MCF 10A (cell line): Measurements from ENCODE around the gene AGBL3. TPM values are rescaled to one million over a fixed set of nuclear protein-coding genes. Genes with fewer than 3 reads are reported as not detected.

Experiments
- BruUV-seq: library from RNA; stranded (reverse); fragments of 400-500 nt; replicated peaks from 2 replicates; lab custom pipeline; 2021; lab: Mats Ljungman, UMichigan
- CTCF ChIA-PET: fragments of 300-600 bp; sonication (Branson Sonifier 250); formaldehyde crosslinking; extraction: SDS; loops from one replicate; lab custom pipeline; 2021; ENCODE audit warnings: antibody characterized with exemption, inconsistent platforms; lab: Yijun Ruan, JAX
- POLR2A ChIA-PET: fragments of 300-600, 350-650 bp; sonication (Branson Sonifier 250); formaldehyde crosslinking; extraction: SDS; loops from one replicate; lab custom pipeline; 2020; ENCODE audit warnings: antibody characterized with exemption, inconsistent platforms; lab: Yijun Ruan, JAX
- DNase-seq: peaks from one replicate; pipeline ENCODE4 v3.0.0-alpha.2; 2018; ENCODE audit not compliant: unreplicated experiment
- H3K27ac Mint-ChIP-seq: one replicate; pipeline ENCODE4 v1.8.0; 2022; ENCODE audit warnings: mild to moderate bottlenecking, low read depth, mixed read lengths; ENCODE audit not compliant: unreplicated experiment
- H3K27me3 Mint-ChIP-seq: one replicate; pipeline ENCODE4 v1.8.0; 2022; ENCODE audit warnings: mixed read lengths; ENCODE audit not compliant: insufficient read depth, unreplicated experiment
- H3K36me3 Mint-ChIP-seq: one replicate; pipeline ENCODE4 v1.8.0; 2022; ENCODE audit warnings: mild to moderate bottlenecking, moderate library complexity, mixed read lengths; ENCODE audit not compliant: insufficient read depth, unreplicated experiment
- H3K4me1 Mint-ChIP-seq: one replicate; pipeline ENCODE4 v1.8.0; 2022; ENCODE audit warnings: mixed read lengths; ENCODE audit not compliant: insufficient read depth, unreplicated experiment
- H3K4me3 Mint-ChIP-seq: one replicate; pipeline ENCODE4 v1.8.0; 2022; ENCODE audit warnings: mild to moderate bottlenecking, moderate library complexity, mixed read lengths; ENCODE audit not compliant: unreplicated experiment
- H3K9me3 Mint-ChIP-seq: one replicate; pipeline ENCODE4 v1.8.0; 2022; ENCODE audit warnings: mixed read lengths; ENCODE audit not compliant: unreplicated experiment
- intact Hi-C: fragments of 100-400 bp; cut with micrococcal nuclease; formaldehyde crosslinking; loops from 2 replicates; pipeline ENCODE4 v1.14.1; 2022
- total RNA-seq: library from RNA; stranded (reverse); gene quantifications from 2 replicates; pipeline ENCODE4 v1.2.3, GENCODE V29; 2022
- TF ChIP-seq, protein P1 (sequence below): fragments of 200-600 bp; IDR thresholded peaks from one replicate; pipeline ENCODE4 v1.8.0; 2022; ENCODE audit warnings: antibody characterized with exemption, mild to moderate bottlenecking; ENCODE audit not compliant: unreplicated experiment

AGBL3 gene
- total RNA-seq, 1 experiment from 2014 or later, result 1.8 TPM

DNA sequence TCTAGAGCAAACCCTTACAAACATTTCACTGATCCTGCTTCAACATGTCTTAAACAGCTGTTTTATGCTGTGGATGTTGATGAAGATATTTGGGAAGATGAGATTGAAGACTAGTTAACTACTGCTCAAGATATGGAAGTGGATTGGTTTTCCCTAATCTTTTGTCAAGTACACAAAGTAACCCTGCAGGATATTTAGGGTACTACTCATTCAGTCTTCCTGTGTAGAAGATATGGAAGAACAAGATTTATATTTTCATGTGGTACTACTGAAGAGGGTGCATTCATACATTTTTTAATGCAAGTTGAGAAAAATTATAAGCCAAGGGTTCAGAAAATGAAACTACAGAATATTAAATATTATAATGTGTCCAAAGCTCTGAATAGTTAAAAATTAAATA, 143.3 kb downstream of the AGBL3 start:
- intact Hi-C loops, result no loop called here
- no TSS peak for BruUV-seq

DNA sequence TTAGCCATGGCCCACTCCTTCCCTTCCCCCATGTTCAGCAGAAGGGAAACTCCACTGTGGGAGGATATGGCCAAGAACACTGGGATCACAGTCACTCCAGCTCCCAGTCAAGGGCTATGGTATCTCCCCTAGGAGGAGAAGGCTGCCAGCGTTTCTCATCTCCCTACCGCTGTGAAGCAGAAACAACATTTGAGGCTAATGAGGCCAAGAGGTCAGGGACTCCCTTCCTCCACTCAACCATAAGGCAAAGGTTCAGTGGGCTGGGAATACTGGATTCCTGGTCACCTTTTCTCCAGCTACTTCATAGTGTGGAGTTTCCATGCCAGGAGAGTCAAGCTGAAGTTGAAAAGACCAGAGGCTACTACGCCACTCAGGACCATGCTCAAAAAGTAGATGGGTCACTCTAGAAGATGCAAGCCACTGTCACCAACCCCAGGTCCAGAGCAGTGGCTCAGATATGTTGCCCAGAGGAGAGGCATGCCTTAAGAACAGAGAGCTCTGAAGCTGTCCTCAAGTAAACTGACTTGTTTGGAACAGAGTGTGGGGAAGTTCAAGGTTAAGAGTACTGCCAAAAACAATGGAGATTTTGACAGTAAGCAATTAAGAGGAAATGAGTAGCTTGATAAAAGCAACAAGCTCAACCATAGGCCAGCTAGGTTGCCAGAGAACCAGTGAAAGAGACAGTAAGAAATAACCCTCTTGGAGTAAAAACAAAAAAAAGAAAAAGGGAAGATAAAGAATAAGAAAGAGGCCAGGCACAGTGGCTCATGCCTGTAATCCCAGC, 157.8 kb downstream of the AGBL3 start:
- BruUV-seq, result no TSS peak
- intact Hi-C loops, result no loop called here
- TF ChIP-seq, protein P1, sequence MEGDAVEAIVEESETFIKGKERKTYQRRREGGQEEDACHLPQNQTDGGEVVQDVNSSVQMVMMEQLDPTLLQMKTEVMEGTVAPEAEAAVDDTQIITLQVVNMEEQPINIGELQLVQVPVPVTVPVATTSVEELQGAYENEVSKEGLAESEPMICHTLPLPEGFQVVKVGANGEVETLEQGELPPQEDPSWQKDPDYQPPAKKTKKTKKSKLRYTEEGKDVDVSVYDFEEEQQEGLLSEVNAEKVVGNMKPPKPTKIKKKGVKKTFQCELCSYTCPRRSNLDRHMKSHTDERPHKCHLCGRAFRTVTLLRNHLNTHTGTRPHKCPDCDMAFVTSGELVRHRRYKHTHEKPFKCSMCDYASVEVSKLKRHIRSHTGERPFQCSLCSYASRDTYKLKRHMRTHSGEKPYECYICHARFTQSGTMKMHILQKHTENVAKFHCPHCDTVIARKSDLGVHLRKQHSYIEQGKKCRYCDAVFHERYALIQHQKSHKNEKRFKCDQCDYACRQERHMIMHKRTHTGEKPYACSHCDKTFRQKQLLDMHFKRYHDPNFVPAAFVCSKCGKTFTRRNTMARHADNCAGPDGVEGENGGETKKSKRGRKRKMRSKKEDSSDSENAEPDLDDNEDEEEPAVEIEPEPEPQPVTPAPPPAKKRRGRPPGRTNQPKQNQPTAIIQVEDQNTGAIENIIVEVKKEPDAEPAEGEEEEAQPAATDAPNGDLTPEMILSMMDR, result no peak
- H3K4me1 Mint-ChIP-seq, result peaks cover 7% of the 10 kb centered on the region
- no peaks in the 10 kb centered on the region for H3K9me3 Mint-ChIP-seq
- DNase-seq, result no peak
- H3K36me3 Mint-ChIP-seq, result no peaks in the 10 kb centered on the region
- POLR2A ChIA-PET, result interaction anchor here (0.6 to 1.0 kb wide), 2 partner anchors 13 to 25 kb away, joined by 3 read pairs; no protein-coding TSS in a partner anchor
- no peak overlapping the region for H3K27ac Mint-ChIP-seq
- no peak overlapping the region for H3K4me3 Mint-ChIP-seq
- CTCF ChIA-PET, result interaction anchor here (1.3 kb wide), 1 partner anchor 31 kb away, joined by 3 read pairs; no protein-coding TSS in a partner anchor
- no peaks in the 10 kb centered on the region for H3K27me3 Mint-ChIP-seq

More for the DNA sequence above, 143.3 kb downstream of the AGBL3 start:
- Mint-ChIP-seq H3K27ac (no peak overlapping the region), H3K9me3 (no peaks in the 10 kb centered on the region), H3K4me3 (no peak overlapping the region), H3K4me1 (no peaks in the 10 kb centered on the region), H3K27me3 (peaks cover 21% of the 10 kb centered on the region), H3K36me3 (no peaks in the 10 kb centered on the region)
- TF ChIP-seq, protein P1, result no peak
- no peak for DNase-seq
- ChIA-PET POLR2A (no interaction called here), CTCF (interaction anchor here (0.6 kb wide), 1 partner anchor 20 kb away, joined by 3 read pairs; no protein-coding TSS in a partner anchor)

DNA sequence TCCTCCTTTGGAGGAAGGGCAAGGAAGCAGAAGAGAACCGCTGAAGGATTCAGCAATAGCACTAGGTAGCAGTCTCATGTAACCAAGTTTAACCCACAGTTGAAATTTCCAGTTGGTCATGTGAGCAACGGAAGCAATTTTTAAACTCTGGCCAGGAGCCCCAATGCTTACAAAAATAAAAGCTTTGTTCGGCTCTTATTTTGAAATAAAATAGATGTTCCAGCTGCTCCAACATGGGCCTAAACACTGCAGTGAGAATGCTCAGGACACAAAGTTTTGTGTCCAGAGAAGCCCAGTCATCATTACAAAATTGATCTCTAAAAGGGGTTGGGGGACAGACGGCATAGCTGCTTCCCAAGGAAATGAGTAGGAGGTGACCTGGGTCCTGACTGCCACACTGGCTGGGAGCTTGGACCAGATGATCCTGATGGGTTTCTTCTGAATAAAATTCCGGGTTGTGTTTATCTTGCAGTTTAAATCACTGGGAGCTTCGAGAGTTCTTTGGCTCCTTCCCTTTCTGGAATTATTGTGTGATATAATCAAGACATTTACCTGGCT, 161.1 kb downstream of the AGBL3 start:
- H3K9me3 Mint-ChIP-seq, result no peaks in the 10 kb centered on the region
- peak overlapping the region; percentile 46 for H3K27ac Mint-ChIP-seq
- peak overlapping the region; percentile 39 for H3K4me3 Mint-ChIP-seq
- intact Hi-C loops, result loop anchor here (2.0 kb wide), 1 partner anchor 71 kb away; no protein-coding TSS in a partner anchor
- ChIA-PET POLR2A (interaction anchor here (0.7 to 4.7 kb wide), 7 partner anchors 10 to 161 kb away, joined by 3 to 32 read pairs (median 4); partner anchors contain the start of genes AGBL3 and CYREN), CTCF (interaction anchor here (0.7 to 1.1 kb wide), 3 partner anchors 10 to 161 kb away, joined by 3 read pairs; partner anchors contain the start of gene AGBL3)
- DNase-seq, result no peak
- peaks cover 7% of the 10 kb centered on the region for H3K4me1 Mint-ChIP-seq
- BruUV-seq, result no TSS peak
- TF ChIP-seq, protein P1, result no peak
- no peaks in the 10 kb centered on the region for H3K36me3 Mint-ChIP-seq
- no peaks in the 10 kb centered on the region for H3K27me3 Mint-ChIP-seq
